Activated T-helper 9 cell treated with anti-CD3 and anti-CD28 coated beads, Interleukin-2, amount 50 U/mL, for 16 hours (primary cell): ENCODE measurements around the gene FIGNL2.

Experiments
- DNase-seq: peaks from one replicate; pipeline ENCODE4 v3.0.0-alpha.2; 2020; ENCODE audit warnings: low read depth

Gene FIGNL2

DNA sequence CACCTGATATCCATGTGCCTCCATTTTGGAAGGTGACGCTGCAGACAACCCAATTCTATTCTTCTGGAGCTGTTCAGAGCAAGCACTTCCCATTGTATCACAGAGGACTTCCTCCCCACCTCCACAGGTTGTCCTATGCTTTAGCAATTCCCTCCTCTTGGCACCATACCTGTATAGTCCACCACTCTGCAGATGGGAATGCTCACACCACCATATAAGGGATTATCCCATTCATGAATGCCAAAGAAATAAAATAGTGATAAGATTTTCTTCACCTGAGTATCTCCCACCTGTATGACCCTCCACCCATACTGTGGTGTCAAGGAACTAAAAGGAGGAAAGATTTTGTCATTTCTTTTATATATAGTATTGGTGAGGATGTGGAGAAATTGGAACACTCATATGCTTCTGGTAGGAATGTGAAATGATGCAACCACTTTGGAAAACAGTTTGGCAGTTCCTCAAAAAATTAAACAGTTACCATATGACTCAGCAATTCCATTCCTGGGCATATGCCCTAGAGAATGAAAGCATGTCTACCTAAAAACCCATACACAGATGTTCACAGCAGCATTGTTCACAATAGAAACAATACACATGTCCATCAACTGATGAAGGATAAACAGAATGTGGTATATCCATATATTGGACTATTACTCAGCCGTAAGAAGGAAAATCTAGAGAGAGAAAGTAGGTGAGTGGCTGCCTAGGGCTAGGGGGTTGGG, 75.2 kb downstream of the FIGNL2 start:
- no peak for DNase-seq

DNA sequence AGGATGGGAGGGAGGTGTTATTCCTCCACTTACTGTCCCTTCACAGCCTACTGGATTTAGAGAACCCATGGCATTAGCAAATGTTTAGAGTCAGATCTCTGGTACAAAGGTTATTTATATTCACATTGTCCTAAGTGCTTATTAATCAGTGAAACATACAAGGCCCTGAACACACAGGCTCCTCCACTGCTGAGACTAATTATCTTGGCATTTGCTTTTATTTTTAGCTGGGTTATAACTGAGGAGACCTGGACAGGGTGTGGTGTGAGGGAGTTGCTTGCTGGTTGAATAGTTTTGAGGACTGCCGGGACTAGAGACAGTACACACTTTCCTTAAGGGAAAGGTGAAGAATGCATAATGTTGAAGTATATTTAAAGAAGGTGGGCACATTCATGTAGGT, 77.5 kb downstream of the FIGNL2 start:
- no peak for DNase-seq
